ENCODE results near the gene RAPGEF4.

- TF ChIP-seq REST (IDR thresholded peaks at IDR 0.05; ENCODE audit: low read depth): no peak
- no peak for TF ChIP-seq CTCF (IDR thresholded peaks at IDR 0.05 in 2 of 3, conservative IDR thresholded peaks at IDR 0.05 in 1 of 3; ENCODE audit: borderline replicate concordance in 1 of 3, insufficient read depth in 1 of 3, low read depth in 2 of 3, low read length in 2 of 3)
- TF ChIP-seq ZNF274 (IDR thresholded peaks at IDR 0.05; ENCODE audit: low read depth, low read length): no peak
- TF ChIP-seq CEBPB (IDR thresholded peaks at IDR 0.05; ENCODE audit: low read depth): no peak
- TF ChIP-seq POLR2AphosphoS5 (IDR thresholded peaks at IDR 0.05; ENCODE audit: low read depth, low read length): no peak
- TF ChIP-seq EZH2phosphoT487 (IDR thresholded peaks at IDR 0.05; ENCODE audit: borderline replicate concordance): no peak
- TF ChIP-seq POLR2A (IDR thresholded peaks at IDR 0.05; ENCODE audit: borderline replicate concordance, extremely low read depth, insufficient read depth, insufficient read length): no peak
- no peak for TF ChIP-seq EZH2 (IDR thresholded peaks at IDR 0.05)
- TF ChIP-seq ATF3 (IDR thresholded peaks at IDR 0.05): no peak
- no peak for TF ChIP-seq YY1 (IDR thresholded peaks at IDR 0.05; ENCODE audit: extremely low read depth, insufficient replicate concordance, low read depth, low read length)
- no peak for TF ChIP-seq SP1 (IDR thresholded peaks at IDR 0.05; ENCODE audit: low read depth)
- no peak for TF ChIP-seq JUND (IDR thresholded peaks at IDR 0.05)
- no peak for TF ChIP-seq ELF1 (IDR thresholded peaks at IDR 0.05; ENCODE audit: borderline replicate concordance, low read depth)
Measured at GRCh38 chr2:172912266-172912665, 176.6 kb downstream of the RAPGEF4 start.
